ENCODE results near the gene ZBTB24. TPM values are rescaled to one million over a fixed set of nuclear protein-coding genes. Genes with fewer than 3 reads are reported as not detected.

ZBTB24 gene
- total and polyA plus RNA-seq, 12 donors: 1.1 to 4.0 (median 3.0) TPM

- intact Hi-C loops (cut with DNase I): no loop called here
- no peak for DNase-seq
- TF ChIP-seq CTCF (IDR thresholded peaks at IDR 0.05): peak in 1 of 9 donors; percentile 17
These were observed 26.9 kb downstream of the ZBTB24 start for GRCh38 chr6:109456111-109456583.

GRCh38 chr6:109455437-109456110, 27.4 kb downstream of the ZBTB24 start, which contains the start of gene MICAL1:
MICAL1 (minus strand) TSS chr6:109455772; CDS start chr6:109454196, 1,576 bp downstream.
- 0 to 1% methylated on average over 40 to 70 of the region's 70 CpGs for WGBS, 2 donors
- H3K27ac ChIP-seq: peak within 1 kb of the TSS; percentile 48 to 88 (median 76)
- ATAC-seq (peak; percentile 68 to 83 (median 72)), DNase-seq (peak; percentile 59 to 72)
- intact Hi-C loops (cut with DNase I): no loop called here
- H3K4me1 ChIP-seq: peaks cover 6 to 55% (median 29%) of the 10 kb centered on the region in 9 donors
- H3K36me3 ChIP-seq: peaks cover 0 to 26% (median 0%) of the 10 kb centered on the region in 9 donors
- H3K4me3 ChIP-seq: peak within 1 kb of the TSS; percentile 57 to 91 (median 82)
- TF ChIP-seq CTCF (IDR thresholded peaks at IDR 0.05): peak in 6 of 9 donors; percentile 9 to 58 (median 48)
- H3K27me3 ChIP-seq: no peaks in the 10 kb centered on the region
- H3K9me3 ChIP-seq: no peaks in the 10 kb centered on the region

More at GRCh38 chr6:109456111-109456583, 26.9 kb downstream of the ZBTB24 start:
- H3K27me3 ChIP-seq: no peaks in the 10 kb centered on the region
- H3K36me3 ChIP-seq: peaks cover 0 to 28% (median 0%) of the 10 kb centered on the region in 9 donors
- H3K27ac ChIP-seq: peak overlapping the region; percentile 48 to 88 (median 76)
- peaks cover 0 to 2% (median 0%) of the 10 kb centered on the region in 11 donors for H3K9me3 ChIP-seq
- peaks cover 6 to 57% (median 29%) of the 10 kb centered on the region in 9 donors for H3K4me1 ChIP-seq
- WGBS, 2 donors: 8 to 9% methylated on average over 38 of the region's 38 CpGs
- peak overlapping the region; percentile 57 to 91 (median 82) for H3K4me3 ChIP-seq
- peak in 6 of 8 donors; percentile 1 to 21 (median 6) for ATAC-seq

GRCh38 chr6:109454496-109455436, 28.3 kb downstream of the ZBTB24 start:
- Histone ChIP-seq H3K27ac (peak overlapping the region; percentile 7 to 88 (median 76)), H3K4me1 (peaks cover 6 to 60% (median 29%) of the 10 kb centered on the region in 9 donors), H3K27me3 (no peaks in the 10 kb centered on the region), H3K4me3 (peak overlapping the region; percentile 57 to 91 (median 82)), H3K9me3 (no peaks in the 10 kb centered on the region), H3K36me3 (peaks cover 0 to 28% (median 0%) of the 10 kb centered on the region in 9 donors)
- WGBS, 2 donors: 11 to 14% methylated on average over 48 of the region's 48 CpGs
- peak; percentile 4 to 50 (median 26) for ATAC-seq
- TF ChIP-seq CTCF (IDR thresholded peaks at IDR 0.05): no peak
- intact Hi-C loops (cut with DNase I): no loop called here
- DNase-seq: peak in 1 of 2 donors; percentile 50
